Tibial nerve (tissue), 3 donors: ENCODE measurements around the gene GFPT2.

Source experiments
- POLR2A ChIP-seq, 2 donors: fragments of 450-650 bp; IDR thresholded peaks; one replicate each; pipeline ENCODE4 v1.6.1; 2017; ENCODE audit warnings: antibody characterized with exemption in 2 of 2, mild to moderate bottlenecking in 2 of 2, moderate library complexity in 2 of 2
- TF ChIP-seq, protein P1 (sequence below), 5 experiments: fragments of 200-600 bp in 3 of 5; fragments of 450-650 bp in 2 of 5; sonication (generic) in 3 of 5; IDR thresholded peaks; one replicate each; pipeline ENCODE4 v1.5.1; 2016 to 2019; ENCODE audit warnings: antibody characterized with exemption in 5 of 5, mild to moderate bottlenecking in 3 of 5, moderate library complexity in 2 of 5

DNA sequence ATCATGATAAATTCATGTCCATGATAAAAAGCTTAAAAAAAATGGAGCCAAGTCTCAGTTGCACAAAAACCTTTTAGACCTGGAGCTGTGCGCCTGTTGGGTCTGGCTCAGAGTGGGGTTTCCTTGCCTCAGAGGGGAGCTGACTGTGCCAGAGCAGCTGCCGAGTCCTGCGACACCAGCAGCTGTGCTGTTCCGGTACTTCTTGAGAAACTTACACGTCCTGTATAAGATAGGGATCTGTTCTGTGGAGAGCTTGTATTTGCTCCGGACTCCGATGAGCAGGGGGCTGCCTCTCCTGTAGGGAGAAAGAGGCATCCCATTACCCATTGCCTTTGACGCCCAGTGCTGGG is 28.6 kb downstream of the GFPT2 start:
- no peak for TF ChIP-seq POLR2A (IDR thresholded peaks at IDR 0.05)
- TF ChIP-seq, protein P1, sequence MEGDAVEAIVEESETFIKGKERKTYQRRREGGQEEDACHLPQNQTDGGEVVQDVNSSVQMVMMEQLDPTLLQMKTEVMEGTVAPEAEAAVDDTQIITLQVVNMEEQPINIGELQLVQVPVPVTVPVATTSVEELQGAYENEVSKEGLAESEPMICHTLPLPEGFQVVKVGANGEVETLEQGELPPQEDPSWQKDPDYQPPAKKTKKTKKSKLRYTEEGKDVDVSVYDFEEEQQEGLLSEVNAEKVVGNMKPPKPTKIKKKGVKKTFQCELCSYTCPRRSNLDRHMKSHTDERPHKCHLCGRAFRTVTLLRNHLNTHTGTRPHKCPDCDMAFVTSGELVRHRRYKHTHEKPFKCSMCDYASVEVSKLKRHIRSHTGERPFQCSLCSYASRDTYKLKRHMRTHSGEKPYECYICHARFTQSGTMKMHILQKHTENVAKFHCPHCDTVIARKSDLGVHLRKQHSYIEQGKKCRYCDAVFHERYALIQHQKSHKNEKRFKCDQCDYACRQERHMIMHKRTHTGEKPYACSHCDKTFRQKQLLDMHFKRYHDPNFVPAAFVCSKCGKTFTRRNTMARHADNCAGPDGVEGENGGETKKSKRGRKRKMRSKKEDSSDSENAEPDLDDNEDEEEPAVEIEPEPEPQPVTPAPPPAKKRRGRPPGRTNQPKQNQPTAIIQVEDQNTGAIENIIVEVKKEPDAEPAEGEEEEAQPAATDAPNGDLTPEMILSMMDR (IDR thresholded peaks at IDR 0.05): no peak
